Smooth muscle cell (in vitro differentiated cells): ENCODE data around the gene SMIM44. TPM values are rescaled to one million over a fixed set of nuclear protein-coding genes. Genes with fewer than 3 reads are reported as not detected.

Experiments used
- DNase-seq: peaks from one replicate; lab custom pipeline; 2025; ENCODE audit not compliant: unreplicated experiment; lab: John Stamatoyannopoulos, UW
- H2AFZ ChIP-seq: fragments of 200-600 bp; sonication (generic); 2 replicates; pipeline ENCODE4 v1.6.0; 2016; ENCODE audit warnings: antibody characterized with exemption, low read depth, mild to moderate bottlenecking
- H3F3A ChIP-seq: fragments of 200-600 bp; sonication (generic); 2 replicates; pipeline ENCODE4 v1.6.0; 2017; ENCODE audit warnings: antibody characterized with exemption, low read depth
- H3K27ac ChIP-seq: fragments of 200-600 bp; sonication (generic); 2 replicates; pipeline ENCODE4 v1.5.1; 2016; ENCODE audit warnings: low read depth, mild to moderate bottlenecking
- H3K27me3 ChIP-seq: fragments of 200-600 bp; sonication (generic); 2 replicates; pipeline ENCODE4 v1.6.1; 2016; ENCODE audit warnings: low read depth, mild to moderate bottlenecking
- H3K36me3 ChIP-seq: fragments of 200-600 bp; sonication (generic); 2 replicates; pipeline ENCODE4 v1.5.1; 2016; ENCODE audit warnings: low read depth
- H3K4me1 ChIP-seq: fragments of 200-600 bp; sonication (generic); 2 replicates; pipeline ENCODE4 v1.5.1; 2016; ENCODE audit warnings: low read depth
- H3K4me2 ChIP-seq: fragments of 200-600 bp; sonication (generic); 2 replicates; pipeline ENCODE4 v1.6.0; 2016; ENCODE audit warnings: mild to moderate bottlenecking
- H3K4me3 ChIP-seq: fragments of 200-600 bp; sonication (generic); 2 replicates; pipeline ENCODE4 v1.5.1; 2016; ENCODE audit warnings: mild to moderate bottlenecking
- H3K79me2 ChIP-seq: fragments of 200-600 bp; sonication (generic); 2 replicates; pipeline ENCODE4 v1.6.0; 2016; ENCODE audit warnings: low read depth, mild to moderate bottlenecking
- H3K9ac ChIP-seq: fragments of 200-600 bp; sonication (generic); 2 replicates; pipeline ENCODE4 v1.6.0; 2016; ENCODE audit warnings: low read depth
- H3K9me3 ChIP-seq: fragments of 200-600 bp; sonication (generic); replicated peaks from 2 replicates; pipeline ENCODE4 v1.5.1; 2016; ENCODE audit warnings: low read depth
- H4K20me1 ChIP-seq: fragments of 200-600 bp; sonication (generic); 2 replicates; pipeline ENCODE4 v1.6.0; 2016; ENCODE audit warnings: low read depth
- CTCF ChIP-seq: fragments of 200-600 bp; sonication (generic); IDR thresholded peaks from 2 replicates; pipeline ENCODE4 v1.5.1; 2017; ENCODE audit warnings: borderline replicate concordance, mild to moderate bottlenecking, antibody characterized with exemption; ENCODE audit not compliant: insufficient read depth, poor library complexity, severe bottlenecking
- WGBS: methylation state at CpG from one replicate; pipeline ENCODE4 v1.1.7; 2016; ENCODE audit warnings: low lambda C conversion rate; 5-methylcytosine and 5-hydroxymethylcytosine counted together
- polyA plus RNA-seq: library from polyadenylated mRNA; unstranded; fragments of >200 nt; fragmentation: Nextera tagmentation; extraction: Ambion mirVana; gene quantifications from 2 replicates; pipeline ENCODE4 v1.2.1, GENCODE V29; 2016
- total RNA-seq: library from RNA; depleted of rRNA; stranded (reverse); fragments of >200 nt; gene quantifications from 2 replicates; pipeline ENCODE4 v1.2.3, GENCODE V29; 2014

SMIM44 gene
- total and polyA plus RNA-seq, 2 experiments from 2014 or later: not detected

GRCh38 chr19:3503036-3503572 lies 19.9 kb upstream of the SMIM44 start:
- DNase-seq: no peak
- Histone ChIP-seq H3K9ac (no peak overlapping the region), H3K79me2 (peaks cover 38% of the 10 kb centered on the region), H3K27me3 (no peaks in the 10 kb centered on the region), H3K4me1 (peaks cover 9% of the 10 kb centered on the region), H3K4me3 (no peak overlapping the region), H3K36me3 (no peaks in the 10 kb centered on the region), H2AFZ (no peak overlapping the region), H3K4me2 (no peak overlapping the region), H3K9me3 (no peaks in the 10 kb centered on the region), H3F3A (peaks cover 4% of the 10 kb centered on the region), H3K27ac (no peak overlapping the region), H4K20me1 (peaks cover 9% of the 10 kb centered on the region)
- TF ChIP-seq CTCF: no peak
- 88% methylated on average over 13 of the region's 13 CpGs for WGBS

- Histone ChIP-seq H3K9me3 (no peaks in the 10 kb centered on the region), H3K36me3 (no peaks in the 10 kb centered on the region), H3K79me2 (peaks cover 35% of the 10 kb centered on the region), H3K4me1 (peaks cover 9% of the 10 kb centered on the region), H3K27ac (no peak overlapping the region), H3K4me3 (no peak overlapping the region), H3K27me3 (no peaks in the 10 kb centered on the region), H3K9ac (no peak overlapping the region), H4K20me1 (no peaks in the 10 kb centered on the region), H2AFZ (no peak overlapping the region), H3F3A (peaks cover 4% of the 10 kb centered on the region), H3K4me2 (no peak overlapping the region)
- WGBS: 91% methylated on average over 3 of the region's 3 CpGs
- TF ChIP-seq CTCF: no peak
- no peak for DNase-seq
Observed at GRCh38 chr19:3501780-3502179, 18.5 kb upstream of the SMIM44 start.

- under 1% methylated on average over 52 of the region's 52 CpGs for WGBS
- Histone ChIP-seq H3F3A (peaks cover 4% of the 10 kb centered on the region), H2AFZ (peak within 1 kb of the TSS; percentile 90), H3K27me3 (no peaks in the 10 kb centered on the region), H3K27ac (peak within 1 kb of the TSS; percentile 92), H3K9me3 (no peaks in the 10 kb centered on the region), H3K4me3 (peak within 1 kb of the TSS; percentile 70), H3K36me3 (no peaks in the 10 kb centered on the region), H3K79me2 (peaks cover 30% of the 10 kb centered on the region), H3K9ac (peak within 1 kb of the TSS; percentile 98), H3K4me2 (peak within 1 kb of the TSS; percentile 96), H3K4me1 (peaks cover 9% of the 10 kb centered on the region), H4K20me1 (no peaks in the 10 kb centered on the region)
- TF ChIP-seq CTCF: no peak
- peak; percentile 92 for DNase-seq
Observed at GRCh38 chr19:3500429-3501101, 17.3 kb upstream of the SMIM44 start, which contains the start of gene DOHH. Gene DOHH (minus strand): TSS chr19:3500674. CDS start chr19:3496814, 3,860 bp downstream.
